ENCODE results near the gene RHBDD3. TPM values are rescaled to one million over a fixed set of nuclear protein-coding genes. Genes with fewer than 3 reads are reported as not detected.

RHBDD3 gene
- total RNA-seq, 4 donors from 2014 or later, result 14.4 to 43.5 (median 32.6) TPM

- Histone ChIP-seq H3K4me1 (peaks cover 0 to 69% (median 50%) of the 10 kb centered on the region in 4 donors), H3K9me3 (no peaks in the 10 kb centered on the region), H3K27ac (peak overlapping the region; percentile 96 to 99 (median 99)), H3K4me3 (peak overlapping the region; percentile 86 to 100 (median 92)), H3K27me3 (no peaks in the 10 kb centered on the region), H3K36me3 (peaks cover 0 to 42% (median 0%) of the 10 kb centered on the region in 3 donors)
- TF ChIP-seq EP300 (IDR thresholded peaks at IDR 0.05) (no peak), POLR2A (IDR thresholded peaks at IDR 0.05) (no peak), CTCF (IDR thresholded peaks at IDR 0.05) (no peak)
- no peak for DNase-seq (ENCODE audit: low spot score in 2 of 2)
- WGBS, 2 donors, result 1 to 3% methylated on average over 14 of the region's 14 CpGs
These were observed 1.4 kb upstream of the RHBDD3 start for GRCh38 chr22:29269230-29269604.

- H3K9me3 ChIP-seq, result no peaks in the 10 kb centered on the region
- 0 to 1% methylated on average over 27 to 31 of the region's 51 CpGs for WGBS, 2 donors
- H3K27ac ChIP-seq, result peak overlapping the region; percentile 96 to 99 (median 99)
- peaks cover 0 to 64% (median 48%) of the 10 kb centered on the region in 4 donors for H3K4me1 ChIP-seq
- H3K27me3 ChIP-seq, result no peaks in the 10 kb centered on the region
- peak in 1 of 2 donors; percentile 44 for DNase-seq (ENCODE audit: low spot score in 2 of 2)
- H3K4me3 ChIP-seq, result peak overlapping the region; percentile 86 to 100 (median 92)
- H3K36me3 ChIP-seq, result peaks cover 0 to 42% (median 0%) of the 10 kb centered on the region in 3 donors
- TF ChIP-seq POLR2A (IDR thresholded peaks at IDR 0.05), result no peak
- TF ChIP-seq CTCF (IDR thresholded peaks at IDR 0.05), result no peak
- no peak for TF ChIP-seq EP300 (IDR thresholded peaks at IDR 0.05)
These were observed 889 bp upstream of the RHBDD3 start for GRCh38 chr22:29268511-29269229.

GRCh38 chr22:29267462-29267857 is 321 bp downstream of the RHBDD3 start:
- H3K36me3 ChIP-seq, result peaks cover 0 to 32% (median 0%) of the 10 kb centered on the region in 3 donors
- no peaks in the 10 kb centered on the region for H3K9me3 ChIP-seq
- peaks cover 0 to 52% (median 38%) of the 10 kb centered on the region in 4 donors for H3K4me1 ChIP-seq
- no peak for TF ChIP-seq EP300 (IDR thresholded peaks at IDR 0.05)
- no peak for TF ChIP-seq POLR2A (IDR thresholded peaks at IDR 0.05)
- no peak for TF ChIP-seq CTCF (IDR thresholded peaks at IDR 0.05)
- peak overlapping the region; percentile 86 to 100 (median 92) for H3K4me3 ChIP-seq
- H3K27me3 ChIP-seq, result no peaks in the 10 kb centered on the region
- WGBS, 2 donors, result 0% methylated on average over 3 to 12 of the region's 32 CpGs
- peak overlapping the region; percentile 96 to 99 (median 99) for H3K27ac ChIP-seq
- DNase-seq (ENCODE audit: low spot score in 2 of 2), result no peak

- TF ChIP-seq CTCF (IDR thresholded peaks at IDR 0.05) (no peak), EP300 (IDR thresholded peaks at IDR 0.05) (no peak), POLR2A (IDR thresholded peaks at IDR 0.05) (no peak)
- DNase-seq (ENCODE audit: low spot score in 2 of 2), result no peak
- Histone ChIP-seq H3K27ac (peak overlapping the region; percentile 96 to 99 (median 99)), H3K9me3 (no peaks in the 10 kb centered on the region), H3K4me1 (peaks cover 0 to 45% (median 31%) of the 10 kb centered on the region in 4 donors), H3K4me3 (peak overlapping the region; percentile 86 to 100 (median 92)), H3K36me3 (peaks cover 0 to 27% (median 0%) of the 10 kb centered on the region in 3 donors), H3K27me3 (no peaks in the 10 kb centered on the region)
- WGBS, 2 donors, result 19% methylated on average over 13 of the region's 13 CpGs
These were observed 968 bp downstream of the RHBDD3 start for GRCh38 chr22:29266564-29267461.
